ENCODE results near the gene ADARB2.

- no peak for TF ChIP-seq POLR2AphosphoS5 (IDR thresholded peaks at IDR 0.05; ENCODE audit: low read depth, low read length)
- no peak for TF ChIP-seq POLR2A (IDR thresholded peaks at IDR 0.05; ENCODE audit: low read depth, low read length)
- TF ChIP-seq TAF1 (IDR thresholded peaks at IDR 0.05; ENCODE audit: low read depth, low read length): no peak
- TF ChIP-seq SPI1 (IDR thresholded peaks at IDR 0.05; ENCODE audit: low read depth, low read length): no peak
Measured at GRCh38 chr10:1550291-1550595, 187.1 kb downstream of the ADARB2 start.
